GM23338 (cell line): ENCODE results near the gene PRPH. TPM values are rescaled to one million over a fixed set of nuclear protein-coding genes. Genes with fewer than 3 reads are reported as not detected.

ENCODE experiments used
- ATAC-seq: fragments of 200-7000 bp; cut with Tn5 transposase; 3 replicates; pipeline ENCODE4 v1.9.1; 2020
- DNase-seq: peaks from one replicate; pipeline ENCODE4 v3.0.0-alpha.2; 2015; ENCODE audit warnings: low spot score
- H2AFZ ChIP-seq: fragments of 200-600 bp; sonication (generic); 2 replicates; pipeline ENCODE4 v1.8.0; 2016; ENCODE audit warnings: antibody characterized with exemption, mild to moderate bottlenecking, moderate library complexity
- H3F3A ChIP-seq: fragments of 200-600 bp; sonication (generic); replicated peaks from 2 replicates; pipeline ENCODE4 v1.8.0; 2017; ENCODE audit warnings: antibody characterized with exemption, mixed run types, low read depth
- H3K27ac ChIP-seq: fragments of 200-600 bp; sonication (generic); 2 replicates; pipeline ENCODE4 v1.6.1; 2016; ENCODE audit warnings: low read depth
- H3K27me3 ChIP-seq: fragments of 200-600 bp; sonication (generic); 2 replicates; pipeline ENCODE4 v1.8.0; 2016; ENCODE audit warnings: mild to moderate bottlenecking, mixed run types, moderate library complexity; ENCODE audit not compliant: insufficient read depth
- H3K36me3 ChIP-seq: fragments of 200-600 bp; sonication (generic); 2 replicates; pipeline ENCODE4 v1.8.0; 2016; ENCODE audit warnings: mild to moderate bottlenecking; ENCODE audit not compliant: insufficient read depth
- H3K4me1 ChIP-seq: fragments of 200-600 bp; sonication (generic); 2 replicates; pipeline ENCODE4 v1.8.0; 2016; ENCODE audit warnings: mild to moderate bottlenecking, moderate library complexity; ENCODE audit not compliant: insufficient read depth
- H3K4me2 ChIP-seq: fragments of 200-600 bp; sonication (generic); 2 replicates; pipeline ENCODE4 v1.7.1; 2017; ENCODE audit warnings: mixed run types
- H3K4me3 ChIP-seq: fragments of 200-600 bp; sonication (generic); 2 replicates; pipeline ENCODE4 v1.6.1; 2016; ENCODE audit warnings: mixed run types
- H3K79me2 ChIP-seq: fragments of 200-600 bp; sonication (generic); replicated peaks from 2 replicates; pipeline ENCODE4 v1.8.0; 2017; ENCODE audit warnings: mild to moderate bottlenecking; ENCODE audit not compliant: insufficient read depth
- H3K9me2 ChIP-seq: fragments of 200-600 bp; sonication (generic); 2 replicates; pipeline ENCODE4 v1.8.0; 2017; ENCODE audit not compliant: insufficient read depth
- H4K20me1 ChIP-seq: fragments of 200-600 bp; sonication (generic); replicated peaks from 2 replicates; pipeline ENCODE4 v1.8.0; 2017; ENCODE audit warnings: mild to moderate bottlenecking; ENCODE audit not compliant: insufficient read depth
- H3K27ac Mint-ChIP-seq: 2 replicates; pipeline ENCODE4 v1.8.0; 2020; ENCODE audit warnings: inconsistent platforms, mild to moderate bottlenecking, moderate library complexity, mixed read lengths
- H3K27me3 Mint-ChIP-seq: 3 replicates; pipeline ENCODE4 v1.8.0; 2022; ENCODE audit warnings: low read depth, mild to moderate bottlenecking, moderate library complexity, mixed read lengths, inconsistent platforms; ENCODE audit not compliant: insufficient read depth, poor library complexity
- H3K36me3 Mint-ChIP-seq: 3 replicates; pipeline ENCODE4 v1.8.0; 2021; ENCODE audit warnings: low read depth, mild to moderate bottlenecking, inconsistent platforms, moderate library complexity, mixed read lengths
- H3K4me1 Mint-ChIP-seq: 3 replicates; pipeline ENCODE4 v1.8.0; 2020; ENCODE audit warnings: mild to moderate bottlenecking, inconsistent platforms, mixed read lengths
- H3K4me3 Mint-ChIP-seq: 3 replicates; pipeline ENCODE4 v1.8.0; 2021; ENCODE audit warnings: moderate library complexity, mild to moderate bottlenecking, inconsistent platforms, mixed read lengths
- H3K9me3 Mint-ChIP-seq: 3 replicates; pipeline ENCODE4 v1.8.0; 2020; ENCODE audit warnings: moderate library complexity, mild to moderate bottlenecking, inconsistent platforms, mixed read lengths
- CREB1 ChIP-seq: fragments of 250-450 bp; sonication (Bioruptor Pico); IDR thresholded peaks from 2 replicates; pipeline ENCODE4 v1.5.0; 2020; ENCODE audit warnings: low read depth, mild to moderate bottlenecking, moderate library complexity
- CTCF ChIP-seq, 2 experiments: fragments of 200-600 bp in 1 of 2; sonication (generic) in 1 of 2; conservative IDR thresholded peaks; 2 replicates each; pipeline versions ENCODE4 v1.5.1 to v1.6.1; 2016 to 2017; ENCODE audit warnings: antibody characterized with exemption in 2 of 2, low read depth in 2 of 2, mild to moderate bottlenecking in 2 of 2, moderate library complexity in 1 of 2
- ETS1 ChIP-seq: IDR thresholded peaks from 2 replicates; pipeline ENCODE4 v1.6.1; 2016; ENCODE audit warnings: antibody characterized with exemption
- EZH2 ChIP-seq: fragments of 200-600 bp; sonication (generic); IDR thresholded peaks from one replicate; pipeline ENCODE4 v1.8.0; 2017; ENCODE audit warnings: antibody characterized with exemption, mild to moderate bottlenecking, low read depth; ENCODE audit not compliant: unreplicated experiment
- EZH2phosphoT487 ChIP-seq: fragments of 200-600 bp; sonication (generic); IDR thresholded peaks from one replicate; pipeline ENCODE4 v1.8.1; 2018; ENCODE audit warnings: antibody characterized with exemption; ENCODE audit not compliant: unreplicated experiment
- JUNB ChIP-seq: IDR thresholded peaks from one replicate; pipeline ENCODE4 v1.6.1; 2016; ENCODE audit warnings: antibody characterized with exemption; ENCODE audit not compliant: unreplicated experiment
- NANOG ChIP-seq: IDR thresholded peaks from 2 replicates; pipeline ENCODE4 v1.6.1; 2016; ENCODE audit warnings: antibody characterized with exemption, borderline replicate concordance
- POLR2AphosphoS5 ChIP-seq: IDR thresholded peaks from 2 replicates; pipeline ENCODE4 v1.6.1; 2016; ENCODE audit warnings: antibody characterized with exemption, low read depth
- REST ChIP-seq: IDR thresholded peaks from one replicate; pipeline ENCODE4 v1.6.1; 2018; ENCODE audit warnings: antibody characterized with exemption; ENCODE audit not compliant: unreplicated experiment
- STAT1 ChIP-seq: IDR thresholded peaks from one replicate; pipeline ENCODE4 v1.6.1; 2016; ENCODE audit warnings: antibody characterized with exemption; ENCODE audit not compliant: unreplicated experiment
- ZNF114 ChIP-seq: fragments of 250-450 bp; sonication (Bioruptor Pico); IDR thresholded peaks from 2 replicates; pipeline ENCODE4 v1.5.0; 2020; ENCODE audit warnings: mild to moderate bottlenecking, moderate library complexity
- ZNF331 ChIP-seq: fragments of 250-450 bp; sonication (Bioruptor Pico); IDR thresholded peaks from 2 replicates; pipeline ENCODE4 v1.5.0; 2020; ENCODE audit warnings: low read depth, mild to moderate bottlenecking, moderate library complexity
- ZNF462 ChIP-seq: fragments of 250-450 bp; sonication (Bioruptor Pico); IDR thresholded peaks from 2 replicates; pipeline ENCODE4 v1.5.0; 2020; ENCODE audit warnings: mild to moderate bottlenecking, moderate library complexity
- polyA plus RNA-seq: library from polyadenylated mRNA; unstranded; fragments of >200 nt; fragmentation: Nextera tagmentation; extraction: Ambion mirVana; gene quantifications from 2 replicates; pipeline ENCODE4 v1.2.1, GENCODE V29; 2016
- total RNA-seq: library from RNA; depleted of rRNA; stranded (reverse); fragments of >200 nt; shearing (Covaris generic); gene quantifications from 2 replicates; pipeline ENCODE4 v1.2.3, GENCODE V29; 2014

The PRPH gene
- total and polyA plus RNA-seq, 2 experiments from 2014 or later, result 0.24 to 0.36 TPM

GRCh38 chr12:49277466-49277865 lies 17.5 kb upstream of the PRPH start:
- ATAC-seq, result no peak
- H3K4me1 Mint-ChIP-seq, result peaks cover 16% of the 10 kb centered on the region
- no peaks in the 10 kb centered on the region; the same call in 1 of the 2 replicates for H4K20me1 ChIP-seq
- no peaks in the 10 kb centered on the region; the same call in 2 of the 3 replicates for H3K9me3 Mint-ChIP-seq
- peaks cover 11% of the 10 kb centered on the region for H3K27me3 Mint-ChIP-seq
- peaks cover 10% of the 10 kb centered on the region; the same call in 1 of the 2 replicates for H3K36me3 ChIP-seq
- no peaks in the 10 kb centered on the region for H3K79me2 ChIP-seq
- no peak overlapping the region for H3K4me3 Mint-ChIP-seq
- peaks cover 15% of the 10 kb centered on the region for H3K36me3 Mint-ChIP-seq
- no peak overlapping the region for H3K4me3 ChIP-seq
- H3K27ac ChIP-seq, result no peak overlapping the region
- no peaks in the 10 kb centered on the region for H3K9me2 ChIP-seq
- TF ChIP-seq CREB1 (CRISPR knock-in tag), result no peak
- TF ChIP-seq EZH2, result no peak
- TF ChIP-seq ZNF114 (CRISPR knock-in tag), result no peak
- no peak for TF ChIP-seq EZH2phosphoT487
- TF ChIP-seq ZNF462 (CRISPR knock-in tag), result no peak
- TF ChIP-seq JUNB, result no peak
- no peak for TF ChIP-seq CTCF (conservative IDR thresholded peaks at IDR 0.05; ENCODE audit: low read depth in 2 of 2)
- no peak for TF ChIP-seq ZNF331 (CRISPR knock-in tag)
- TF ChIP-seq NANOG, result no peak
- no peak for TF ChIP-seq REST
- no peak for TF ChIP-seq ETS1
- no peak for TF ChIP-seq POLR2AphosphoS5
- no peak for TF ChIP-seq STAT1
- no peak for DNase-seq
- no peaks in the 10 kb centered on the region for H3K27me3 ChIP-seq
- no peak overlapping the region for H3K27ac Mint-ChIP-seq
- peaks cover 4% of the 10 kb centered on the region; the same call in 1 of the 2 replicates for H3K4me1 ChIP-seq
- peaks cover 16% of the 10 kb centered on the region; the same call in 1 of the 2 replicates for H3F3A ChIP-seq
- no peak overlapping the region for H3K4me2 ChIP-seq
- no peak overlapping the region for H2AFZ ChIP-seq
